T-helper 17 cell (primary cell): ENCODE data around the gene KLHL26. TPM values are rescaled to one million over a fixed set of nuclear protein-coding genes. Genes with fewer than 3 reads are reported as not detected.

Experiments
- ATAC-seq: fragments of 150-1000 bp; cut with Tn5 transposase; 2 replicates; pipeline ENCODE4 v1.10.0; 2021; ENCODE audit warnings: mild to moderate bottlenecking, moderate library complexity
- DNase-seq, 3 donors: peaks; one replicate each; pipeline versions ENCODE4 v3.0.0 to v3.0.0-alpha.2; 2020 to 2021
- H3K9me3 ChIP-seq: one replicate; pipeline ENCODE4 v1.7.0; 2013; ENCODE audit warnings: low read length, mild to moderate bottlenecking; ENCODE audit not compliant: control insufficient read depth, poor library complexity, severe bottlenecking
- H3K27ac Mint-ChIP-seq: one replicate; pipeline ENCODE4 v1.8.0; 2022; ENCODE audit warnings: mild to moderate bottlenecking, moderate library complexity, mixed read lengths
- H3K27me3 Mint-ChIP-seq: one replicate; pipeline ENCODE4 v1.8.0; 2022; ENCODE audit warnings: mixed read lengths
- H3K36me3 Mint-ChIP-seq: one replicate; pipeline ENCODE4 v1.8.0; 2022; ENCODE audit warnings: low read depth, mixed read lengths
- H3K4me1 Mint-ChIP-seq: one replicate; pipeline ENCODE4 v1.8.0; 2022; ENCODE audit warnings: mild to moderate bottlenecking, mixed read lengths
- H3K4me3 Mint-ChIP-seq: one replicate; pipeline ENCODE4 v1.8.0; 2022; ENCODE audit warnings: mild to moderate bottlenecking, moderate library complexity, mixed read lengths
- total RNA-seq, 4 donors: library from RNA in 2 of 4; stranded (reverse) in 2 of 4; gene quantifications; one replicate each; pipeline ENCODE4 v1.2.3 and lab custom pipeline; 2022 to 2026

KLHL26 gene
- total RNA-seq, 2 donors from 2014 or later, result 13.0 to 17.9 TPM

DNA sequence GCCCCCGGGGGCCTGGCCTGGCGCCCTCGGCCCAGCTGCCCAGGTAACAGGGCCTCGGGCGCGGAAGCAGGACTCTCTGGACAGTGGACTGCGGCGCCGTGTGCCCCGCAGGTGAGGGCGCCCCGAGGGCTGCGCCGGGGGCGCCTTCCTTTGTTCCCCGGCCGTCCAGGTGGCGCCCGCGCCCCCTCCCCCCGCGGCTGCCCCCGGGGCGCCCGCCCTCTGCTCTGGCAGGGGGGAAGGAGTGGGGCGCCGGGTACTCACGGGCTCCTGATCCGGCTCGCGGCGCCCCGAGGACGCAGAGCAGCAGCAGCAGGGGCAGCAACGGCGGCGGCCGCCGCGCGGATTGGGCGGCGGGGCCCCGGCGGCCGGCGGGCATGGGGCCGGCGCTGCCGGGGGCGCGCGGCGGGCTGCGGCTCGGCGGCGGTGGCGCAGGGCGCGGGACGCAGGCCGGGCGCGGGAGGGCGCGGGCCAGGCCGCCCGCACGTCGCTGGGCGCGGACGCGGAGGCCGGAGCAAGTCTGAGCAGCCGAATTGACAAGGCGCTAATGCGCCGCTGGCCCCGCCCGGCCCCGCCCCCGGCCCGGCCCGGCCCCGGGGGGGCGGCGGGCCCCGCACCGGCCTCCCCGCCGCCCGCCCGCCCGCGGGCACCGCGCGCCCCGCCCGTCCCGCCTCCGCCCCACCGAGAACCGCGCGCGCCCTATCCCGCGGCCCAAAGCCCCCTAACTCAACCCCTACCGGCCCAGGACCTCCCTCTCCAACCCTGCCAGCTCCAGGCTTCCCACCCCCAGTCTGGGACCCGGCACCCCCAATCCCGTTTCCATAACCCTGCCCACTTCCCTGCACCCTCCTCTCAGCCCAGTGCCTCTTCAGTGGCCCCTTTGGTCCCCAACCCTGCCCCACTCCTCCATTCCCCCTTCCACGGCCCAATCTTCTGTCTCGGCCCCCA lies 30.3 kb upstream of the KLHL26 start, which contains the start of gene CRLF1:
Gene CRLF1, minus strand, starts transcription at position 519 of the 945 bp plus-strand sequence. Its CDS starts 143 bp downstream, at position 376.
- peaks cover 15% of the 10 kb centered on the region for H3K36me3 Mint-ChIP-seq
- H3K9me3 ChIP-seq, result no peaks in the 10 kb centered on the region
- ATAC-seq (no peak), DNase-seq (no peak)
- peak within 1 kb of the TSS; percentile 61 for H3K4me3 Mint-ChIP-seq
- H3K27ac Mint-ChIP-seq, result no peak within 1 kb of the TSS
- H3K27me3 Mint-ChIP-seq, result peaks cover 65% of the 10 kb centered on the region
- peaks cover 24% of the 10 kb centered on the region for H3K4me1 Mint-ChIP-seq

DNA sequence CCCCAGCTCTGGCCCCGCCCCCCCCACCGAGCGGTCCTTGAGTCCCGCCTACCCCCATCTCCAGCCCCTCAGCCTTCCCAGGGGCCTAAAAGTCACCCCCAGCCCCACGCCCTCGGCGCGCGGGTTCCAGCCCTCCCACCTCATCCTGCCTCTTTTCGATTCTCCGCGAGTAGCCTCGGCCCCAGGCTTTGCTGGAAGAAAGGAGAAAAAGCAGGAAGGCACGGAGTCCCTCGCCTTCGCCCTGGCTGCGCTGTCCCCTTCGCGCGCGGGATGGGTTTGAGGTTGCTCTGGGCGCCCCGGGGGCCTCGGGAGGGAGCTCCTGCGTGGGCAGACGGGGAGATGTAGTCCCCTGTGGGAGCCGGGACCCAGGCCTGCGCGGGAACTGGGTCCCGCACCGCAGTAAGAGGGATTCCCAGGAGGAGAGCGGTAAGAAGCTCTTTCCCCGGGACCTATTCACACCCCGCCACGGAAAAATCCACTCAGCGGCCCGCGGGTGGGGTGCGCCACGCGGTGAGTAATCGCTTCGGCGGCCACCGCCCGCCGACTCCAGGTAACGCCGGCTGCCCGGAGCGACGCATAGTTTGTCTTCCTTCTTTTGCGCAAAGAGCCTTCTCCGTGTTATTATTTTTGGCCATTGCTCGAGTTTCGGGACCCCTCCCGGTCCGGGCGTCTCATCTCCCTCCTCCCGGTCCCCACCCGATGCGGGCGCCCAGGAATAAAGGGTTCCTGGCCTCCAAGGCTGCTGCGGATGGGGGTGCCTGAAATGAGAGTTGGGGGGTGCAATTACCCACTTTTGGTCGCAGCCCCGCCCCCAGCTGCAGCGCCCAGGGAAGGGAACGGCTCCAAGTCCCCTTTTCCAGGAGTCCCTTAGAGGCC lies 29.4 kb upstream of the KLHL26 start:
- Mint-ChIP-seq H3K4me1 (peaks cover 32% of the 10 kb centered on the region), H3K27ac (no peak overlapping the region), H3K4me3 (peak overlapping the region; percentile 61), H3K27me3 (peaks cover 64% of the 10 kb centered on the region), H3K36me3 (peaks cover 17% of the 10 kb centered on the region)
- DNase-seq, result no peak
- no peak for ATAC-seq
- H3K9me3 ChIP-seq, result no peaks in the 10 kb centered on the region

GRCh38 chr19:18608102-18608804 lies 28.6 kb upstream of the KLHL26 start:
- H3K9me3 ChIP-seq, result no peaks in the 10 kb centered on the region
- H3K27me3 Mint-ChIP-seq, result peaks cover 57% of the 10 kb centered on the region
- no peak overlapping the region for H3K27ac Mint-ChIP-seq
- DNase-seq (no peak), ATAC-seq (no peak)
- H3K36me3 Mint-ChIP-seq, result peaks cover 14% of the 10 kb centered on the region
- peaks cover 30% of the 10 kb centered on the region for H3K4me1 Mint-ChIP-seq
- peak overlapping the region; percentile 77 for H3K4me3 Mint-ChIP-seq

DNA sequence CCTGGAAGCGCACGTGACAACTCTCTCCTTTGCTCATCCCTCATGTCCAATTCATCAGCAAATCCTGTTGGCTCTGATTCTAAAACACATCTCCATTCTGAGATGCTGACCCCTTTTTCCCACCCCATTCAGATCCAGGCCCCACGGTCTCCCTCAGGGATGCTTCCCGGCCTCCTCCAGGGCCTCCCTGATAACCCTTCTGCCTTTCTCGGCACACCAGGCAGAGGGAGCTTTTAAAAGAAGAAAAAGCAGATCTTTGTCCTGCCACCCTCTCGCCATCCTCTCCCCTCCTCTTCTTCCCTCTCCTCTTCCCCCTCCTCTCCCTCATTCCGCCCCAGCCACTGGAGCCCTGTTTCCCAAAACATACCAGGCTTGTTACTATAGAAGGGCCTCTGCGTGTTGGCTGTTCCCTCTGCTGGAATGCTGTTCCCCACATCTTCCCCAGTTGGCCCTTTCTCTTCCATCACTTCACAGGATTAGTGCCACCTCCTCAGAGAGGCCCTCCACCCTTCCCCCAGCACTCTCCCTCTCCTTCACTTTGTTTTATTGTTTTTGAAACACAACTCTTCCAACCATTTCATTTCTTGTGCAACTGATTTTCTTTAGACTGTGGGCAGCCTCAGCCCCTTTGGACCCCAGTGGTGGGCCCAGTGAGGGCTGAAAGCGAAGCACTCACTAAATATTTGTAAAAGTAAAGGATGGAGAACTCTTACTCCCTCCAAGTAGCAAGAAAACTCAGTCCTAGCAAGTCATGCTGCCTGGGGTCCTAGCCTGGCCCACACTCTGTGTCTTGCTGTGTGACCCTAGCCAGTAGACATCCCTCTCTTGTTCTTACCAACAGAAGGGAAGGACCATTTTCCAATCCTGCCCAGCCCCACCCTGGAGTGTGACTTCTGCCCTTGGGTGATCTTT lies 27.8 kb upstream of the KLHL26 start:
- H3K27ac Mint-ChIP-seq, result no peak overlapping the region
- no peak for DNase-seq
- H3K4me1 Mint-ChIP-seq, result peaks cover 33% of the 10 kb centered on the region
- H3K4me3 Mint-ChIP-seq, result peak overlapping the region; percentile 77
- H3K27me3 Mint-ChIP-seq, result peaks cover 58% of the 10 kb centered on the region
- H3K9me3 ChIP-seq, result no peaks in the 10 kb centered on the region
- H3K36me3 Mint-ChIP-seq, result peaks cover 17% of the 10 kb centered on the region
- no peak for ATAC-seq

GRCh38 chr19:18609717-18610051 lies 27.1 kb upstream of the KLHL26 start:
- ATAC-seq (no peak), DNase-seq (no peak)
- no peak overlapping the region for H3K27ac Mint-ChIP-seq
- no peak overlapping the region for H3K4me3 Mint-ChIP-seq
- peaks cover 19% of the 10 kb centered on the region for H3K36me3 Mint-ChIP-seq
- H3K9me3 ChIP-seq, result no peaks in the 10 kb centered on the region
- H3K4me1 Mint-ChIP-seq, result peaks cover 35% of the 10 kb centered on the region
- peaks cover 60% of the 10 kb centered on the region for H3K27me3 Mint-ChIP-seq

DNA sequence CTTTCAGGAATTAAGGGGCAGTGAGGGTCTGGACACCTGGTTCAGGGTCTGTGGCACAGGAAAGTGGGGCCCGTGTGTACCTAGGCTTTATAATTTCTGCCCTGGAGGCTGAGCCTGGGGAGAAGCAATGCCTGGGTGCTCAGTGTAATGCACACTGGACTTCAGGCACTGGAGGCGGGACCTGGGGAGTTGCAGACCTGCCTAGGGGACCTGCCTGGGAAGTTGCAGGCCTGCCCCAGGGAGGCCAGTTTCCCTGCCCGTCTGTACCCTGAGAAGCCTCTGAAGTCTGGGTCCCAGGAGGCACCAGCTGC lies 26.6 kb upstream of the KLHL26 start:
- H3K9me3 ChIP-seq, result no peaks in the 10 kb centered on the region
- Mint-ChIP-seq H3K27ac (no peak overlapping the region), H3K4me3 (no peak overlapping the region), H3K36me3 (peaks cover 19% of the 10 kb centered on the region), H3K4me1 (peaks cover 35% of the 10 kb centered on the region), H3K27me3 (peaks cover 60% of the 10 kb centered on the region)
- DNase-seq, result no peak
- no peak for ATAC-seq

DNA sequence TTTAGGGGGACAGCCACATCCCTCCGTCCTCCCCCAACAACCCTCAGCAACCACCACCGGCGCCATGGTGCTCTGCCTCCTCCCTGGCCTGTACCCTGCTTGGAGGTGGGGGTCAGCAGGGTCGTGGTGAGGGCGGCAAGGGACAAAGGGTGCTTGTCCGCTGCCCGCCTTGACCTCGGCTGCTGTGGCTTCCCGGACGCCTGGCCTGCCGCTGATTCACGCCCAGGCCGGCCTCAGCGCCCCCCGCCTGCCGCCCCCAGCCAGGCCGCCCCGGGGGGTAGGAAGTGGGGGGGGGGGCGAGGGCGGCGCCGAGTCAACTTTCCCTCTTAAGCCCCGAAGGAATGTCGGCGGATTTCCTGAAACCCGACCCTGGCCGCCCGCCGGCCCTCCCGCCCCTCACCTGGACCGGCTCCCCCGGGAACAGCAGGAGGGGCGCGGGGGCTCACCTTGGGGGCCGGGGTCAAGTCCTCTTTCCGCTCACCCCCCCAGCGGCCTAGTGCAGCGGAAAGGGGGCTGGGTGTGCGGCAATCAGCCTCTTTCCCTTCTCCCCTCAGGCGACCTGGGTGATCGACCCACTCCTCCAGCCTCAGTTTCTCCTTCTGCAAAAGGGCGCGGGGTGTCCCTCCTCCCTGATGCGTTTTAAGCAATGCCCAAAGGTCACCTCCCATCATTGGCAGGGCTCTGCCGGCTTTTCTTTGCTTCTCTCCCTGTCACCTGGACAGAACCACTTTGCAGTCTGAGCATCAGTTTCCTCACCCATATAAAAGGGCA lies 26.1 kb upstream of the KLHL26 start:
- DNase-seq, result no peak
- Mint-ChIP-seq H3K36me3 (peaks cover 16% of the 10 kb centered on the region), H3K27ac (peak overlapping the region; percentile 78), H3K4me1 (peaks cover 32% of the 10 kb centered on the region), H3K27me3 (peaks cover 59% of the 10 kb centered on the region), H3K4me3 (peak overlapping the region; percentile 71)
- no peaks in the 10 kb centered on the region for H3K9me3 ChIP-seq
- ATAC-seq, result no peak

- H3K9me3 ChIP-seq, result no peaks in the 10 kb centered on the region
- Mint-ChIP-seq H3K4me1 (peaks cover 32% of the 10 kb centered on the region), H3K4me3 (peak overlapping the region; percentile 89), H3K36me3 (peaks cover 16% of the 10 kb centered on the region), H3K27ac (peak overlapping the region; percentile 78), H3K27me3 (peaks cover 67% of the 10 kb centered on the region)
- DNase-seq (no peak), ATAC-seq (peak; percentile 46)
Observed at GRCh38 chr19:18611327-18612050, 25.3 kb upstream of the KLHL26 start.

DNA sequence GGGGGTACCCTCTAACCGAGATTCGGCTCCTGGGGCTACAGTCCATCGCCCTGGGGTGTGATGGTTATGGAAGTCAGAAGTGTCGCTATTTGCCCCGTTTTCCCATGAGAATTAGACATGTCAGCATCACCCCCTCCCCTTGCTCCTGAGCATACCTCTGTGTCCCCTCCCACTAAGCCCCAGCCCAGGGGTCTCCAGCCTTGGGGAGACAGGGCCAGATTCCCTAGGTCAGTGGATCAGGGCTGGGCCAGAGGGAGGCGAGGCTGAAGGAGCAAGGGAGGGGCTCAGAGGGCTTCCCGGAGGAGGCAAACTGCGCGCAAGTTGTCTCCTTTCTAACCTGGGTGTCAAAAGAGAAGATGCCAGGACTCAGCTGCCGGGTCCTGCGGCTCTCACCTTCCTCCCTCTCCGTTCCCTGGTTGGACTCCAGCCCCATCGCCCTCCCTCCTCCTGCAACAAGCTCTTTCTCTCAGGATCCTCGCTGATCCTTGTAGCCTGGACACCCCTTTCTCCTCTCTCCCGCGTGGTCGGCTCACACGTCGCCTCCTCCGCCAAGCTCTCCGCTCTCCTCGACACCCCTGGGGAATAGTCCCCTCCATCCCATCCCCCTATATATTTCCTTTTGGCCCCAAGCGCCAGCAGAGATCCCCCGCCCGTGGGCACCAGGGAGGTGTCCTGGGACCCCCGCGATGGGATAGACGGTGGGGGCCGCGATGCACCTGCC lies 24.6 kb upstream of the KLHL26 start:
- no peaks in the 10 kb centered on the region for H3K9me3 ChIP-seq
- H3K4me3 Mint-ChIP-seq, result peak overlapping the region; percentile 89
- no peak overlapping the region for H3K27ac Mint-ChIP-seq
- H3K36me3 Mint-ChIP-seq, result peaks cover 16% of the 10 kb centered on the region
- DNase-seq (no peak), ATAC-seq (peak; percentile 5)
- H3K4me1 Mint-ChIP-seq, result peaks cover 32% of the 10 kb centered on the region
- peaks cover 74% of the 10 kb centered on the region for H3K27me3 Mint-ChIP-seq

GRCh38 chr19:18612772-18613588 lies 23.8 kb upstream of the KLHL26 start, which contains the start of gene TMEM59L:
Gene TMEM59L, plus strand, starts transcription at chr19:18612870. Its CDS starts 89 bp downstream, at chr19:18612959.
- DNase-seq (peak; percentile 47 to 53 (median 48)), ATAC-seq (peak; percentile 76)
- no peak within 1 kb of the TSS for H3K27ac Mint-ChIP-seq
- H3K4me1 Mint-ChIP-seq, result peaks cover 29% of the 10 kb centered on the region
- no peaks in the 10 kb centered on the region for H3K9me3 ChIP-seq
- peak within 1 kb of the TSS; percentile 89 for H3K4me3 Mint-ChIP-seq
- H3K36me3 Mint-ChIP-seq, result peaks cover 14% of the 10 kb centered on the region
- H3K27me3 Mint-ChIP-seq, result peaks cover 74% of the 10 kb centered on the region
